ENCODE data around the gene PRPSAP1. TPM values are rescaled to one million over a fixed set of nuclear protein-coding genes. Genes with fewer than 3 reads are reported as not detected.
"Not testable (repeated sequence)": the region's sequence is repeated elsewhere in the genome, so short reads cannot be mapped to it uniquely, and the experiment has no call there.

The PRPSAP1 gene
- total RNA-seq, 2 experiments from 2014 or later: 64.2 to 74.1 TPM

DNA sequence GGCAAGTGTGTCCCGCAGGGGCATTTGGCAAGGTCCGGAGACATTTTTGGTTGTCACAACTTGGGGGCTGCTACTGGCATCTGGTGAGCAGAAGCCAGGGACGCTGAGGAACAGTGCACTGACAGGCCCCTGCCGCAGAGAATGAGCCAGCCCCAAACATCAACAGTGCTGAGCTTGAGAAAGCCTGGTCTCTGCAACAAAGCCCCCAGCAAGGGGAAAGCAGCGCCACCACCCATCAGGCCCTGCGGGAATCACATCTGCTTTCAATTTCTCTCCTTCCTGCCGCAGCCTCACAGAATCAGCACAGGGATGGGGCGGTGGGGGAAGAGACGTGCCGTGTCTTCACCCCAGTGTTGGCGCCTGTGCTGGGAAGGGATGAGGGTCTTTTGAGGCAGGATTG lies 14.8 kb upstream of the PRPSAP1 start:
- Mint-ChIP-seq H3K4me3 (no peak overlapping the region), H3K27me3 (ENCODE audit: low read depth) (no peaks in the 10 kb centered on the region), H3K9me3 (ENCODE audit: insufficient read depth) (no peaks in the 10 kb centered on the region), H3K36me3 (ENCODE audit: low read depth) (no peaks in the 10 kb centered on the region), H3K4me1 (ENCODE audit: low read depth) (no peaks in the 10 kb centered on the region), H3K27ac (no peak overlapping the region)
- ATAC-seq: no peak
- no peak for DNase-seq
- POLR2A ChIA-PET: no interaction called here
- CTCF ChIA-PET: no interaction called here

DNA sequence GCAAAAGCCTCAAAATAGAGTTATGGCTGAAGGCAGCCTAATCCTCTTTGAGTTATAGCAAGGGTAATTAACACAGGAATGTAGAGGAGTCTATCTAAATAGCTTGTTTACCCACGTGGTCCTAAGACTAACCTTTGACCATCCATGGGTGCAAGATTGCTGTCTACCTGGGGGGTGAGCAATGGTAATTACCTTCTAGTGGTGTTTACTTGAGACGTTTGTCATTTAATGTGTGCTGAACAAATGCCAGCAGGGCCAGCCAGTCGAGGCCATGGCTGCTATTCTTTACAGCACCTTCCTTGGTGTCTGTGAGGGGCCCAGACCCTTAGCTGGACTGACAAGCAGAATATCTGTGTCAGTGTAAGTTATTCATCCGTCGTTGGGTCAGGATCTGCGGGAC lies 13.9 kb upstream of the PRPSAP1 start:
- H3K27me3 Mint-ChIP-seq (ENCODE audit: low read depth): no peaks in the 10 kb centered on the region
- ChIA-PET CTCF (no interaction called here), POLR2A (no interaction called here)
- H3K4me1 Mint-ChIP-seq (ENCODE audit: low read depth): no peaks in the 10 kb centered on the region
- H3K36me3 Mint-ChIP-seq (ENCODE audit: low read depth): no peaks in the 10 kb centered on the region
- H3K4me3 Mint-ChIP-seq: no peak overlapping the region
- H3K27ac Mint-ChIP-seq: no peak overlapping the region
- H3K9me3 Mint-ChIP-seq (ENCODE audit: insufficient read depth): no peaks in the 10 kb centered on the region
- DNase-seq (no peak), ATAC-seq (no peak)

DNA sequence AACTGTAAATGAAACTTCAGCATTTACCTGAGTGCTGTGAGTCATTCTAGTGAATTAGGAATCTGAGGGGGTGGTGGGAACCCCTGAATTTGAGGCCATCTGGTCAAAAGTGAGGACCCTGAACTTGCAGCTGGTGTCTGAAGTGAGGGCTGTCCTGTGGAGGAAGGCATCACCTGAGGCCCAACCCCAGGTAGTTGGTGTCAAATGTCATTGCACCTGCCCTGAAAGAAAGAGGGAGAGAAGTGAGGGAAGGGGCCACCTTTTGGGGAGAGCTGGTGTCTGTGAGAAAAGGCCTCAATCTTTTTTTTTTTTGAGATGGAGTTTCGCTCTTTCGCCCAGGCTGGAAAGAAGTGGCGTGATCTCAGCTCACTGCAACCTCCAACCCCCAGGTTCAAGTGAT lies 12.5 kb upstream of the PRPSAP1 start:
- ChIA-PET CTCF (interaction anchor here (1.1 to 3.6 kb wide), 2 partner anchors 9 to 32 kb away, joined by 4 to 16 read pairs; no protein-coding TSS in a partner anchor), POLR2A (no interaction called here)
- Mint-ChIP-seq H3K9me3 (ENCODE audit: insufficient read depth) (no peaks in the 10 kb centered on the region), H3K4me1 (ENCODE audit: low read depth) (no peaks in the 10 kb centered on the region), H3K27ac (no peak overlapping the region), H3K27me3 (ENCODE audit: low read depth) (peaks cover 3% of the 10 kb centered on the region), H3K36me3 (ENCODE audit: low read depth) (no peaks in the 10 kb centered on the region), H3K4me3 (no peak overlapping the region)
- ATAC-seq (no peak), DNase-seq (no peak)

DNA sequence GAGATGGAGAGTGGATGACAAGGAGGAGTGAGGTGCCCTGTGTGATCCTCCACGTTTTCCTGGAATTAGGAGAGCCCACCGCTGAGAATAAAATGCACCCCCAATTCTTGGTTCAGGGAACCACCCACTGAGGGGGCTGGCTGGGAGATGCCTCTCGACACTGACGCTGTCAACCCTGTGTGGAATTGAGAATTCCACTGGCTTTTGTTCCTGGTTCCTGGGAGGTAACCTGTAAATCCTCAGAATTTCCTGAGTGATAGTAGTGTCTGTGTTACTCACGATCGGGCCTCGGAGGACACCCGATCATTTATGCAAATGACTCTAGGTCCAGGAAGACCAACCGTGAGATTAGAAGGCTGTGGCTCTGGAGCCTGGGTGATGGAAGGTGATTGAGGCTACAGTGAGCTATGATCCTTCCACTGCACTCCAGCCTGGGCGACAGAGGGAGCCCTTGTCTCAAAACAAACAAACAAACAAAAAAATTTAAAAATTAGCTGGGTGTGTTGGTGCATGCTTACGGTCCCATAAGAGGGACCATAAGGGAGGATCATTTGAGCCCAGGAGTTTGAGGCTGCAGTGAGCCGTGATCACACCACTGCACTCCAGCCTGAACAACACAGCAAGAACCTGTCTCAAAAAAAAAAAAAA lies 11.7 kb upstream of the PRPSAP1 start:
- DNase-seq (no peak), ATAC-seq (no peak)
- Mint-ChIP-seq H3K27ac (no peak overlapping the region), H3K4me3 (no peak overlapping the region), H3K9me3 (ENCODE audit: insufficient read depth) (no peaks in the 10 kb centered on the region), H3K4me1 (ENCODE audit: low read depth) (no peaks in the 10 kb centered on the region), H3K27me3 (ENCODE audit: low read depth) (peaks cover 3% of the 10 kb centered on the region), H3K36me3 (ENCODE audit: low read depth) (no peaks in the 10 kb centered on the region)
- ChIA-PET CTCF (interaction anchor here (0.7 to 5.1 kb wide), 4 partner anchors 8 to 43 kb away, joined by 4 to 27 read pairs (median 11); partner anchors contain the start of gene SPHK1), POLR2A (interaction anchor here (0.7 kb wide), 2 partner anchors 11 to 175 kb away, joined by 3 read pairs; no protein-coding TSS in a partner anchor)

DNA sequence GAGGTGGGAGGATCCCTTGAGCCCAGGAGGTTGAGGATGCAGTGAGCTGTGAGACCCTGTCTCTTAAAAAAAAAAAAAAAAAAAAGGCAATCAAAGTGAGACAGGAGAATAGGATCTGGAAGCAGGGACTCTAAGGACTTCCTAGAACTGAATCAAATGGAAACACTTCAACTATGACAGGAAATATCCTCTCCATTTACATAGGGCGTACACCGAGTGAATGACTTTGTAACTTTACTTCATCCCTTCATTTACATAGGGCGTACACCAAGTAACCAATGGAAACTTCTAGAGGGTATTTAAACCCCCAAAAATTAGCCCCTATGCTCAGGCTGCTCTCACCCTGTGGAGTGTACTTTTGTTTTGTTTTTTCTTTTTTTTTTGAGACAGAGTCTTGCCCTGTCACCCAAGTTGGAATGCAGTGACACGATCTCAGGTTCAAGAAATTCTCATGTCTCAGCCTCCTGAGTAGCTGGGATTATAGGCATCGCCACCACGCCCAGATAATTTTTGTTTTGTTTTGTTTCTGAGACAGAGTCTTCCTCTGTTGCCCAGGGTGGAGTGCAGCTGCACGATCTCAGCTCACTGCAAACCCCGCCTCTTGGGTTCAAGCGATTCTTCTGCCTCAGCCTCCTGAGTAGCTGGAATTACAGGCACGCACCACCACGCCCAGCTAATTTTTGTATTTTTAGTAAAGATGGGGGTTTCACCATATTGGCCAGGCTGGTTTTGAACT lies 9.6 kb upstream of the PRPSAP1 start:
- no peak overlapping the region for H3K4me3 Mint-ChIP-seq
- peaks cover 3% of the 10 kb centered on the region for H3K27me3 Mint-ChIP-seq (ENCODE audit: low read depth)
- no peak for DNase-seq
- CTCF ChIA-PET: interaction anchor here (0.9 to 5.1 kb wide), 4 partner anchors 9 to 35 kb away, joined by 3 to 27 read pairs (median 10); partner anchors contain the start of genes PRPSAP1 and SPHK1
- H3K9me3 Mint-ChIP-seq (ENCODE audit: insufficient read depth): no peaks in the 10 kb centered on the region
- no peak overlapping the region for H3K27ac Mint-ChIP-seq
- ATAC-seq: no peak
- H3K36me3 Mint-ChIP-seq (ENCODE audit: low read depth): no peaks in the 10 kb centered on the region
- POLR2A ChIA-PET: no interaction called here
- H3K4me1 Mint-ChIP-seq (ENCODE audit: low read depth): no peaks in the 10 kb centered on the region

DNA sequence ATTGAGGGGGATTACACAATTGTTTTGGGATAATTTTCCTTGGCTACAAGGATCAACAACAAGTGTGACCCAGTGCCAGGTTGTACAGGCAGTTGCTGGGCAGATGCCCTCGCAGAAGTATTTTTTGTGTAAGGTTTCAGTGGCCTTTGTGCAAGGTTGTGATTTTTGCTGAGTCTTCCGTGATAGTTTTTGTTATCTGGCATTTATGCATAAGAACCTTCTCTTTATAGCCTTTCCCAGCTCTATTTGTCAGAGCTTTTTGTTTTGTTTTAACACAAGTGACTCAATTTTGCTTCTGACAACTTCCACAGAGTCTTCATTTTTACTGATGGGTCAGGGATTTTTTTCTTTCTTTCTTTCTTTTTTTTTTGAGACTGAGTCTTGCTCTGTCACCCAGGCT lies 6.7 kb upstream of the PRPSAP1 start:
- Mint-ChIP-seq H3K36me3 (ENCODE audit: low read depth) (no peaks in the 10 kb centered on the region), H3K4me3 (no peak overlapping the region), H3K4me1 (ENCODE audit: low read depth) (no peaks in the 10 kb centered on the region), H3K27ac (no peak overlapping the region), H3K9me3 (ENCODE audit: insufficient read depth) (no peaks in the 10 kb centered on the region), H3K27me3 (ENCODE audit: low read depth) (peaks cover 3% of the 10 kb centered on the region)
- ATAC-seq (no peak), DNase-seq (no peak)
- POLR2A ChIA-PET: no interaction called here
- CTCF ChIA-PET: interaction anchor here (0.7 kb wide), 1 partner anchor 15 kb away, joined by 3 read pairs; no protein-coding TSS in a partner anchor

DNA sequence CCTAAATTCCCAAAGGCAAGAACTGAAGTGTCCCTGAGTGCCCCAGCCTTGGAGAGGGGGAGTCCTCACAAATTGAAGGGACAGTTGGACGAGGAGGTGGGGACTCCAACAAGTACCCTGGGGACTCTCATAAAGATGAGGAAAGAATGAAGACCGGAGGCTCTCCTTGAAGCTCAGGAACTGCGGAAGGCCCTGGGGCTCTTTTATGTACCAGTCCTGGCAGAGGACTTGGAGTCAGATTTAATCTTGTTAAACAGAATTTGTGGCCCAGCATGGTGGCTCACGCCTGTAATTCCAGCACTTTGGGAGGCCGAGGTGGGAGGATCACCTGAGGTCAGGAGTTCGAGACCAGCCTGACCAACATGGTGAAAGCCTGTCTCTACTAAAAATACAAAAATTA lies 6.1 kb upstream of the PRPSAP1 start:
- CTCF ChIA-PET: interaction anchor here (0.7 kb wide), 1 partner anchor 16 kb away, joined by 3 read pairs; no protein-coding TSS in a partner anchor
- H3K27ac Mint-ChIP-seq; H3K4me1 Mint-ChIP-seq (ENCODE audit: low read depth); POLR2A ChIA-PET; H3K4me3 Mint-ChIP-seq; H3K36me3 Mint-ChIP-seq (ENCODE audit: low read depth); H3K27me3 Mint-ChIP-seq (ENCODE audit: low read depth); H3K9me3 Mint-ChIP-seq (ENCODE audit: insufficient read depth); DNase-seq; ATAC-seq: not testable (repeated sequence)

DNA sequence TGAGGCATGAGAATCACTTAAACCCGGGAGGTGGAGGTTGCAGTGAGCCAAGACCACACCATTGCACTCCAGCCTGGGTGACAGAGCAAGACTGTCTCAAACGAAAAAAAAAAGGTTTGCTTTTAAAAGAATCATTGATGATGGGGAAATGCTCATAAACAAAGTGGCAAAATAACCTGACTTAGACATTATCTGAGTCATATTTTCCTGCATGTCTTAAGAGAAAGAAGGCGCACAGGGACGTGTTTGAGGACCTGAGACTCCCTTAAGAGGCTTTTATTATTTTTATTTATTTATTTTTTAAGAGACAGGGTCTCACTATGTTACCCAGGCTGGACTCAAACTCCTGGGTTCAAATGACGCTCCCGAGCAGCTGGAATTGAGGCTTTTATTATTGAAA lies 5.7 kb upstream of the PRPSAP1 start:
- DNase-seq (no peak), ATAC-seq (no peak)
- CTCF ChIA-PET: no interaction called here
- POLR2A ChIA-PET: no interaction called here
- Mint-ChIP-seq H3K4me1 (ENCODE audit: low read depth) (peaks cover 7% of the 10 kb centered on the region), H3K4me3 (no peak overlapping the region), H3K9me3 (ENCODE audit: insufficient read depth) (no peaks in the 10 kb centered on the region), H3K27me3 (ENCODE audit: low read depth) (peaks cover 3% of the 10 kb centered on the region), H3K27ac (no peak overlapping the region), H3K36me3 (ENCODE audit: low read depth) (no peaks in the 10 kb centered on the region)

DNA sequence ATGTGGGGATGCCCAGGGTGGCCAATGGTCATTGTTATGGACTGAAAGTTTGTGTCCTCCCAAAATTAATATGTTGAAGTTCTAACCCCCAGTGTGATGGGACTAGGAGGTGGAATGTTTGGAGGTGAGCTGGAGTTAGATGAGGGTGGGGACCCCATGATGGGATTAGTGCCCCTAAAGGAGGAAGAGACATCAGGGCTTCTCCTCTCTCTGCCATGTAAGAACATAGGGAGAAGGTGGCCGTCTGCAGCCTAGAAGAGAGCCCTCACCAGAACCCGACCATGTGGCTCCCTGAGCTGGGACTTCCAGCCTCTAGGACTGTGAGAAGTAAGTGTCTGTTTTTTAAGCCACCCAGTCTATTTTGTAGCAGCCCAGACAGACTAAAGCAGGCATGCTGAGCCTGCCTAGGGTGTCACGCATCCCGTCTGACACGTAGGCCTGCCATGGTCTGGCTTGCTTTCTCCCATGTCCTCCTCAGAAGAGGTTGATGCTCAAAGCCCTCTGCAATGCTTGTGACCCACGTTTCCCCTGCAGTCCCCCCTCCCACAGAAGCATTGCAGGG lies 4.0 kb upstream of the PRPSAP1 start:
- Mint-ChIP-seq H3K4me1 (ENCODE audit: low read depth) (peaks cover 15% of the 10 kb centered on the region), H3K27ac (no peak overlapping the region), H3K36me3 (ENCODE audit: low read depth) (peaks cover 4% of the 10 kb centered on the region), H3K9me3 (ENCODE audit: insufficient read depth) (no peaks in the 10 kb centered on the region), H3K4me3 (no peak overlapping the region), H3K27me3 (ENCODE audit: low read depth) (peaks cover 3% of the 10 kb centered on the region)
- ChIA-PET CTCF (interaction anchor here (1.2 to 1.7 kb wide), 4 partner anchors 8 to 51 kb away, joined by 3 to 5 read pairs (median 4); no protein-coding TSS in a partner anchor), POLR2A (no interaction called here)
- ATAC-seq (no peak), DNase-seq (no peak)

DNA sequence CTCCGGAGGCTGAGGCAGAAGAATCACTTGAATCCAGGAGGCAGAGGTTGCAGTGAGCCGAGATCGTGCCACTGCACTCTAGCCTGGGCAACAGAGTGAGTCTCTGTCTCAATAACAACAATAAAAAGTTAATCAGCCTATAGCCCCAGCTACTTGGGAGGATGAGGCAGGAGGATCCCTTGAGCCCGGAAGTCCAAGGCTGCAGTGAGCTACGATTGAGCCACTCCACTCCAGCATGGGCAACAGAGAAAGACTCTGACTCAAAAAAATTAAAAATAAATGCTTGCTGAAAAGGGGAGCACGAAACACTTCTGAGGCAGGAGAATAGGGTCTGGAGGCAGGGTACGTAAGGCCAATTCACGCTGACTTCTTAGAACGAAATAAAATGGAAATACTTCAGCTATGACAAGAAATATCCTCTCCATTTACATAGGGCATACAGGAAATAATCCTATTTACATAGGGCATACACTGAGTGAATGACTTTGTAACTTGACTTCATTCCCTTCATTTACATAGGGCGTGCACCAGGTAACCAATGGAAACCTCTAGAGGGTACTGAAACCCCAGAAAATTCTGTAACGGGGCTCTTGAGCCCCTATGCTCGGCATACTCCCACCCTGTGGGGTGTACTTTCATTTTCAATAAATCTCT lies 3.2 kb upstream of the PRPSAP1 start:
- Mint-ChIP-seq H3K9me3 (ENCODE audit: insufficient read depth) (no peaks in the 10 kb centered on the region), H3K27me3 (ENCODE audit: low read depth) (no peaks in the 10 kb centered on the region), H3K36me3 (ENCODE audit: low read depth) (peaks cover 7% of the 10 kb centered on the region), H3K27ac (no peak overlapping the region), H3K4me1 (ENCODE audit: low read depth) (peaks cover 20% of the 10 kb centered on the region), H3K4me3 (no peak overlapping the region)
- ChIA-PET POLR2A (interaction anchor here (0.6 kb wide), 1 partner anchor 330 kb away, joined by 3 read pairs; no protein-coding TSS in a partner anchor), CTCF (interaction anchor here (1.2 to 1.7 kb wide), 3 partner anchors 9 to 52 kb away, joined by 3 to 4 read pairs (median 3); no protein-coding TSS in a partner anchor)
- DNase-seq: no peak
- no peak for ATAC-seq

DNA sequence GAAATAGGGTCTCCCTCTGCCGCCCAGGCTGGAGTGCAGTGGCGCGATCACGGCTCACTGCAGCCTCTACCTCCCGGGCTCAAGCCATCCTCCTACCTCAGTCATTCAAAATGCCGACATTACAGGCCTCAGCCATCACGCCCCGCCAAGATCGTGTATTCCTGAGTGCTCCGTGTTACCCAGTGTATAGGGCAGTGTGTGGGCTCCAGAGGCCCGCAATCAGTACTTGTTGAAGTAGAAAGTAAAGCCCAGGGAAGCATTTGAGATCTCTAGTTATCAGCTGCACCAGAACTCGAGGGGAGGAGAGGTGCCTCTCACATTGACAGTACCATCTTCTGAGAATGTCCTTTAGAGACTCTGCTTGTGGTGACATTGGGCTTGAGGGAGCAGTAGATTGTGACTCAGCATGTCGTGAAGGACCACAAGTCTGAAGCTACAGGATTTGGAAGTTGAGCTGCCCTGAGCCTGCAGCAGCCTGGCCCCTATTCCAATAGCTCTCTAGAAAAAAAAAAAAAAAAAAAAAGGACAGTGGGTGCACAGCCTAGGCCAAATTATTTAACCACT lies 1.1 kb upstream of the PRPSAP1 start:
- CTCF ChIA-PET: interaction anchor here (0.8 to 4.2 kb wide), 6 partner anchors 19 to 54 kb away, joined by 3 to 35 read pairs (median 4); partner anchors contain the start of gene SPHK1
- POLR2A ChIA-PET: no interaction called here
- no peak for ATAC-seq
- H3K9me3 Mint-ChIP-seq (ENCODE audit: insufficient read depth): no peaks in the 10 kb centered on the region
- H3K4me1 Mint-ChIP-seq (ENCODE audit: low read depth): peaks cover 28% of the 10 kb centered on the region
- peak overlapping the region; percentile 98 for H3K4me3 Mint-ChIP-seq
- DNase-seq: no peak
- H3K36me3 Mint-ChIP-seq (ENCODE audit: low read depth): peaks cover 15% of the 10 kb centered on the region
- no peaks in the 10 kb centered on the region for H3K27me3 Mint-ChIP-seq (ENCODE audit: low read depth)
- H3K27ac Mint-ChIP-seq: peak overlapping the region; percentile 40

Data from activated CD8-positive, alpha-beta T cell treated with anti-CD3 and anti-CD28 coated beads, Interleukin-2, amount 10 ng/mL, durations not matched to agents 7 days and 5 days (primary cell).